ENCODE data around the gene CCL24.
"Not testable (repeated sequence)": the region's sequence is repeated elsewhere in the genome, so short reads cannot be mapped to it uniquely, and the experiment has no call there.

The CCL24 gene

GRCh38 chr7:75772081-75773077 is 41.2 kb downstream of the CCL24 start, which contains the start of gene CCL26:
Gene CCL26, minus strand, starts transcription at chr7:75772211. Its CDS starts 35 bp downstream, at chr7:75772176.
- Histone ChIP-seq H3K4me3 (replicated peaks; ENCODE audit: low read depth, low read length) (no peak within 1 kb of the TSS), H3K27me3 (replicated peaks; ENCODE audit: control insufficient read depth, insufficient read depth, low read length) (no peaks in the 10 kb centered on the region), H3K36me3 (ENCODE audit: control insufficient read depth, insufficient read depth, low read length) (no peaks in the 10 kb centered on the region)
- DNase-seq (ENCODE audit: extremely low read depth, insufficient read length): no peak
- no peak for TF ChIP-seq CTCF (IDR thresholded peaks at IDR 0.05; ENCODE audit: insufficient read depth, low read length, poor library complexity, severe bottlenecking)

GRCh38 chr7:75771224-75771623 is 42.4 kb downstream of the CCL24 start:
- Histone ChIP-seq H3K36me3 (ENCODE audit: control insufficient read depth, insufficient read depth, low read length) (no peaks in the 10 kb centered on the region), H3K4me3 (replicated peaks; ENCODE audit: low read depth, low read length) (no peak overlapping the region), H3K27me3 (replicated peaks; ENCODE audit: control insufficient read depth, insufficient read depth, low read length) (no peaks in the 10 kb centered on the region)
- no peak for TF ChIP-seq CTCF (IDR thresholded peaks at IDR 0.05; ENCODE audit: insufficient read depth, low read length, poor library complexity, severe bottlenecking)
- no peak for DNase-seq (ENCODE audit: extremely low read depth, insufficient read length)

GRCh38 chr7:75762350-75762917 is 51.2 kb downstream of the CCL24 start:
- H3K4me3 ChIP-seq (replicated peaks; ENCODE audit: low read depth, low read length): no peak overlapping the region
- H3K36me3 ChIP-seq (ENCODE audit: control insufficient read depth, insufficient read depth, low read length): no peaks in the 10 kb centered on the region
- H3K27me3 ChIP-seq (replicated peaks; ENCODE audit: control insufficient read depth, insufficient read depth, low read length): no peaks in the 10 kb centered on the region
- peak; percentile 68 for TF ChIP-seq CTCF (IDR thresholded peaks at IDR 0.05; ENCODE audit: insufficient read depth, low read length, poor library complexity, severe bottlenecking)
- no peak for DNase-seq (ENCODE audit: extremely low read depth, insufficient read length)

- H3K36me3 ChIP-seq (ENCODE audit: control insufficient read depth, insufficient read depth, low read length); DNase-seq (ENCODE audit: extremely low read depth, insufficient read length); H3K27me3 ChIP-seq (replicated peaks; ENCODE audit: control insufficient read depth, insufficient read depth, low read length); H3K4me3 ChIP-seq (replicated peaks; ENCODE audit: low read depth, low read length): not testable (repeated sequence)
Measured at GRCh38 chr7:75761801-75762200, 51.8 kb downstream of the CCL24 start.
